GM23338 (cell line): Measurements from ENCODE around the gene EML4. TPM values are rescaled to one million over a fixed set of nuclear protein-coding genes. Genes with fewer than 3 reads are reported as not detected.

ENCODE experiments used
- ATAC-seq: fragments of 200-7000 bp; cut with Tn5 transposase; 3 replicates; pipeline ENCODE4 v1.9.1; 2020
- DNase-seq: peaks from one replicate; pipeline ENCODE4 v3.0.0-alpha.2; 2015; ENCODE audit warnings: low spot score
- H2AFZ ChIP-seq: fragments of 200-600 bp; sonication (generic); 2 replicates; pipeline ENCODE4 v1.8.0; 2016; ENCODE audit warnings: antibody characterized with exemption, mild to moderate bottlenecking, moderate library complexity
- H3F3A ChIP-seq: fragments of 200-600 bp; sonication (generic); replicated peaks from 2 replicates; pipeline ENCODE4 v1.8.0; 2017; ENCODE audit warnings: antibody characterized with exemption, mixed run types, low read depth
- H3K27ac ChIP-seq: fragments of 200-600 bp; sonication (generic); 2 replicates; pipeline ENCODE4 v1.6.1; 2016; ENCODE audit warnings: low read depth
- H3K27me3 ChIP-seq: fragments of 200-600 bp; sonication (generic); 2 replicates; pipeline ENCODE4 v1.8.0; 2016; ENCODE audit warnings: mild to moderate bottlenecking, mixed run types, moderate library complexity; ENCODE audit not compliant: insufficient read depth
- H3K36me3 ChIP-seq: fragments of 200-600 bp; sonication (generic); 2 replicates; pipeline ENCODE4 v1.8.0; 2016; ENCODE audit warnings: mild to moderate bottlenecking; ENCODE audit not compliant: insufficient read depth
- H3K4me1 ChIP-seq: fragments of 200-600 bp; sonication (generic); 2 replicates; pipeline ENCODE4 v1.8.0; 2016; ENCODE audit warnings: mild to moderate bottlenecking, moderate library complexity; ENCODE audit not compliant: insufficient read depth
- H3K4me2 ChIP-seq: fragments of 200-600 bp; sonication (generic); 2 replicates; pipeline ENCODE4 v1.7.1; 2017; ENCODE audit warnings: mixed run types
- H3K4me3 ChIP-seq: fragments of 200-600 bp; sonication (generic); 2 replicates; pipeline ENCODE4 v1.6.1; 2016; ENCODE audit warnings: mixed run types
- H3K79me2 ChIP-seq: fragments of 200-600 bp; sonication (generic); replicated peaks from 2 replicates; pipeline ENCODE4 v1.8.0; 2017; ENCODE audit warnings: mild to moderate bottlenecking; ENCODE audit not compliant: insufficient read depth
- H3K9me2 ChIP-seq: fragments of 200-600 bp; sonication (generic); 2 replicates; pipeline ENCODE4 v1.8.0; 2017; ENCODE audit not compliant: insufficient read depth
- H4K20me1 ChIP-seq: fragments of 200-600 bp; sonication (generic); replicated peaks from 2 replicates; pipeline ENCODE4 v1.8.0; 2017; ENCODE audit warnings: mild to moderate bottlenecking; ENCODE audit not compliant: insufficient read depth
- H3K27ac Mint-ChIP-seq: 2 replicates; pipeline ENCODE4 v1.8.0; 2020; ENCODE audit warnings: inconsistent platforms, mild to moderate bottlenecking, moderate library complexity, mixed read lengths
- H3K27me3 Mint-ChIP-seq: 3 replicates; pipeline ENCODE4 v1.8.0; 2022; ENCODE audit warnings: low read depth, mild to moderate bottlenecking, moderate library complexity, mixed read lengths, inconsistent platforms; ENCODE audit not compliant: insufficient read depth, poor library complexity
- H3K36me3 Mint-ChIP-seq: 3 replicates; pipeline ENCODE4 v1.8.0; 2021; ENCODE audit warnings: low read depth, mild to moderate bottlenecking, inconsistent platforms, moderate library complexity, mixed read lengths
- H3K4me1 Mint-ChIP-seq: 3 replicates; pipeline ENCODE4 v1.8.0; 2020; ENCODE audit warnings: mild to moderate bottlenecking, inconsistent platforms, mixed read lengths
- H3K4me3 Mint-ChIP-seq: 3 replicates; pipeline ENCODE4 v1.8.0; 2021; ENCODE audit warnings: moderate library complexity, mild to moderate bottlenecking, inconsistent platforms, mixed read lengths
- H3K9me3 Mint-ChIP-seq: 3 replicates; pipeline ENCODE4 v1.8.0; 2020; ENCODE audit warnings: moderate library complexity, mild to moderate bottlenecking, inconsistent platforms, mixed read lengths
- CREB1 ChIP-seq: fragments of 250-450 bp; sonication (Bioruptor Pico); IDR thresholded peaks from 2 replicates; pipeline ENCODE4 v1.5.0; 2020; ENCODE audit warnings: low read depth, mild to moderate bottlenecking, moderate library complexity
- CTCF ChIP-seq, 2 experiments: fragments of 200-600 bp in 1 of 2; sonication (generic) in 1 of 2; conservative IDR thresholded peaks; 2 replicates each; pipeline versions ENCODE4 v1.5.1 to v1.6.1; 2016 to 2017; ENCODE audit warnings: antibody characterized with exemption in 2 of 2, low read depth in 2 of 2, mild to moderate bottlenecking in 2 of 2, moderate library complexity in 1 of 2
- EZH2 ChIP-seq: fragments of 200-600 bp; sonication (generic); IDR thresholded peaks from one replicate; pipeline ENCODE4 v1.8.0; 2017; ENCODE audit warnings: antibody characterized with exemption, mild to moderate bottlenecking, low read depth; ENCODE audit not compliant: unreplicated experiment
- EZH2phosphoT487 ChIP-seq: fragments of 200-600 bp; sonication (generic); IDR thresholded peaks from one replicate; pipeline ENCODE4 v1.8.1; 2018; ENCODE audit warnings: antibody characterized with exemption; ENCODE audit not compliant: unreplicated experiment
- JUNB ChIP-seq: IDR thresholded peaks from one replicate; pipeline ENCODE4 v1.6.1; 2016; ENCODE audit warnings: antibody characterized with exemption; ENCODE audit not compliant: unreplicated experiment
- NANOG ChIP-seq: IDR thresholded peaks from 2 replicates; pipeline ENCODE4 v1.6.1; 2016; ENCODE audit warnings: antibody characterized with exemption, borderline replicate concordance
- POLR2AphosphoS5 ChIP-seq: IDR thresholded peaks from 2 replicates; pipeline ENCODE4 v1.6.1; 2016; ENCODE audit warnings: antibody characterized with exemption, low read depth
- REST ChIP-seq: IDR thresholded peaks from one replicate; pipeline ENCODE4 v1.6.1; 2018; ENCODE audit warnings: antibody characterized with exemption; ENCODE audit not compliant: unreplicated experiment
- STAT1 ChIP-seq: IDR thresholded peaks from one replicate; pipeline ENCODE4 v1.6.1; 2016; ENCODE audit warnings: antibody characterized with exemption; ENCODE audit not compliant: unreplicated experiment
- ZNF462 ChIP-seq: fragments of 250-450 bp; sonication (Bioruptor Pico); IDR thresholded peaks from 2 replicates; pipeline ENCODE4 v1.5.0; 2020; ENCODE audit warnings: mild to moderate bottlenecking, moderate library complexity
- polyA plus RNA-seq: library from polyadenylated mRNA; unstranded; fragments of >200 nt; fragmentation: Nextera tagmentation; extraction: Ambion mirVana; gene quantifications from 2 replicates; pipeline ENCODE4 v1.2.1, GENCODE V29; 2016
- total RNA-seq: library from RNA; depleted of rRNA; stranded (reverse); fragments of >200 nt; shearing (Covaris generic); gene quantifications from 2 replicates; pipeline ENCODE4 v1.2.3, GENCODE V29; 2014

The EML4 gene
- total and polyA plus RNA-seq, 2 experiments from 2014 or later = 65.3 to 115 TPM

- TF ChIP-seq REST = no peak
- no peak for TF ChIP-seq STAT1
- TF ChIP-seq EZH2 = no peak
- no peak for TF ChIP-seq POLR2AphosphoS5
- TF ChIP-seq NANOG = no peak
Measured at GRCh38 chr2:42286268-42286946, 117.3 kb downstream of the EML4 start (continued).

GRCh38 chr2:42288811-42289210 is 119.7 kb downstream of the EML4 start:
- Mint-ChIP-seq H3K9me3 (no peaks in the 10 kb centered on the region), H3K4me1 (no peaks in the 10 kb centered on the region)
- ATAC-seq = no peak
- no peak for TF ChIP-seq CTCF (conservative IDR thresholded peaks at IDR 0.05; ENCODE audit: low read depth in 2 of 2)
- no peak for TF ChIP-seq STAT1
- no peak for TF ChIP-seq EZH2phosphoT487
- no peak for TF ChIP-seq CREB1 (CRISPR knock-in tag)
- TF ChIP-seq JUNB = no peak
- TF ChIP-seq EZH2 = no peak
- TF ChIP-seq ZNF462 (CRISPR knock-in tag) = no peak

More at GRCh38 chr2:42288811-42289210, 119.7 kb downstream of the EML4 start:
- Mint-ChIP-seq H3K4me3 (no peak overlapping the region), H3K27ac (no peak overlapping the region), H3K27me3 (no peaks in the 10 kb centered on the region), H3K36me3 (peaks cover 32% of the 10 kb centered on the region)
- Histone ChIP-seq H3K36me3 (no peaks in the 10 kb centered on the region; the same call in 1 of the 2 replicates), H3K79me2 (no peaks in the 10 kb centered on the region), H3K4me3 (no peak overlapping the region), H3K9me2 (no peaks in the 10 kb centered on the region), H3K4me1 (no peaks in the 10 kb centered on the region), H4K20me1 (no peaks in the 10 kb centered on the region; the same call in 1 of the 2 replicates), H3K27ac (no peak overlapping the region), H3K27me3 (no peaks in the 10 kb centered on the region), H2AFZ (no peak overlapping the region), H3K4me2 (no peak overlapping the region), H3F3A (no peaks in the 10 kb centered on the region)
- no peak for DNase-seq
